A549 (cell line): ENCODE data around the gene DST. TPM values are rescaled to one million over a fixed set of nuclear protein-coding genes. Genes with fewer than 3 reads are reported as not detected.
A peak's percentile ranks its signal among the peaks of the same experiment; 100 is the strongest.

ENCODE experiments used
- ATAC-seq, 2 experiments: fragments of 200-7000 bp in 1 of 2; fragments of >200 bp in 1 of 2; cut with Nextera tagmentation in 1 of 2; cut with Tn5 transposase in 1 of 2; 3 replicates each; pipeline versions ENCODE4 v1.8.0 to v1.9.1; 2018 to 2020; ENCODE audit warnings: mild to moderate bottlenecking in 1 of 2, moderate library complexity in 1 of 2
- CTCF ChIA-PET: fragments of 300-600 bp; sonication (Branson Sonifier 250); formaldehyde crosslinking; extraction: SDS; loops from one replicate; lab custom pipeline; 2021; ENCODE audit warnings: antibody characterized with exemption, inconsistent platforms; lab: Yijun Ruan, JAX
- POLR2A ChIA-PET: fragments of 350-600 bp; formaldehyde crosslinking; extraction: SDS; loops from one replicate; lab custom pipeline; 2021; ENCODE audit warnings: antibody characterized with exemption, inconsistent platforms; lab: Yijun Ruan, JAX
- DNase-seq, 2 experiments: peaks; one replicate each; pipeline versions ENCODE4 v3.0.0 to v3.0.0-alpha.2; 2011 to 2016; ENCODE audit warnings: low read depth in 1 of 2, low spot score in 1 of 2
- FAIRE-seq: peaks from 2 replicates; lab custom pipeline; 2011; peaks lifted over from hg19 to GRCh38; lab: Jason Lieb, UNC
- H3K27ac ChIP-seq, 2 experiments: fragments of >200 bp; sonication (Bioruptor Twin); formaldehyde crosslinking; 3 replicates each; pipeline ENCODE4 v1.5.1; 2016 to 2017
- H3K4me1 ChIP-seq: fragments of >200 bp; sonication (Bioruptor Twin); formaldehyde crosslinking; 3 replicates; pipeline ENCODE4 v1.6.1; 2016
- H3K4me2 ChIP-seq: fragments of >200 bp; sonication (Bioruptor Twin); formaldehyde crosslinking; 3 replicates; pipeline ENCODE4 v1.6.1; 2016
- H3K4me3 ChIP-seq: fragments of >200 bp; sonication (Bioruptor Twin); formaldehyde crosslinking; 3 replicates; pipeline ENCODE4 v1.5.1; 2016
- H3K9me3 ChIP-seq: fragments of >200 bp; sonication (Bioruptor Twin); formaldehyde crosslinking; 3 replicates; pipeline ENCODE4 v1.6.1; 2016
- ATOH8 ChIP-seq: fragments of 250-450 bp; sonication (Bioruptor Pico); IDR thresholded peaks from 2 replicates; pipeline ENCODE4 v1.5.0; 2020; ENCODE audit warnings: low read depth, mild to moderate bottlenecking, moderate library complexity
- BCL3 ChIP-seq: fragments of >200 bp; sonication (Bioruptor Twin); formaldehyde crosslinking; IDR thresholded peaks from 3 replicates; pipeline ENCODE4 v1.6.1; 2016
- CBX2 ChIP-seq: fragments of 200-600 bp; sonication (generic); IDR thresholded peaks from 2 replicates; pipeline ENCODE4 v1.6.1; 2016; ENCODE audit warnings: low read depth, mild to moderate bottlenecking, borderline replicate concordance
- CEBPB ChIP-seq, 2 experiments: fragments of >200 bp in 1 of 2; sonication (Bioruptor Twin) in 1 of 2; formaldehyde crosslinking in 1 of 2; IDR thresholded peaks; 2 replicates each; pipeline ENCODE4 v1.6.1; 2012 to 2016
- CHD2 ChIP-seq: fragments of 150-350 bp; IDR thresholded peaks from 2 replicates; pipeline ENCODE4 v1.6.1; 2014; ENCODE audit warnings: low read length; ENCODE audit not compliant: partially characterized antibody
- CHD4 ChIP-seq: fragments of 200-600 bp; sonication (generic); IDR thresholded peaks from 2 replicates; pipeline ENCODE4 v1.6.1; 2016; ENCODE audit warnings: antibody characterized with exemption, mild to moderate bottlenecking, borderline replicate concordance
- EHF ChIP-seq: fragments of 250-450 bp; sonication (Bioruptor Pico); IDR thresholded peaks from 2 replicates; pipeline ENCODE4 v1.5.0; 2020; ENCODE audit warnings: mild to moderate bottlenecking
- EP300 ChIP-seq, 2 experiments: fragments of >200 bp; sonication (Bioruptor Twin); formaldehyde crosslinking; IDR thresholded peaks; 2 replicates in 1 of 2; 3 replicates in 1 of 2; pipeline ENCODE4 v1.6.1; 2016 to 2017
- FOXS1 ChIP-seq: fragments of 250-450 bp; sonication (Bioruptor Pico); IDR thresholded peaks from 2 replicates; pipeline ENCODE4 v1.5.0; 2020; ENCODE audit warnings: mild to moderate bottlenecking, moderate library complexity
- HEYL ChIP-seq: fragments of 250-450 bp; sonication (Bioruptor Pico); IDR thresholded peaks from 2 replicates; pipeline ENCODE4 v1.8.0; 2021; ENCODE audit warnings: mild to moderate bottlenecking, moderate library complexity
- HOXB5 ChIP-seq: fragments of 250-450 bp; sonication (Bioruptor Pico); IDR thresholded peaks from 2 replicates; pipeline ENCODE4 v1.5.0; 2020; ENCODE audit warnings: mild to moderate bottlenecking, moderate library complexity
- JUNB ChIP-seq: fragments of >200 bp; sonication (Bioruptor Twin); formaldehyde crosslinking; IDR thresholded peaks from 2 replicates; pipeline ENCODE4 v1.6.1; 2016
- MAFK ChIP-seq: fragments of 450-650 bp; IDR thresholded peaks from 2 replicates; pipeline ENCODE4 v1.6.1; 2014; ENCODE audit not compliant: partially characterized antibody
- NFE2L2 ChIP-seq: fragments of 150-350 bp; conservative IDR thresholded peaks from 2 replicates; pipeline ENCODE4 v1.6.1; 2014; ENCODE audit warnings: low read length
- NR3C1 ChIP-seq: fragments of >200 bp; sonication (Bioruptor Twin); formaldehyde crosslinking; IDR thresholded peaks from 3 replicates; pipeline ENCODE4 v1.6.1; 2017
- POLR2A ChIP-seq: IDR thresholded peaks from 2 replicates; pipeline ENCODE4 v1.6.1; 2012; ENCODE audit warnings: mild to moderate bottlenecking, low read length
- RAD21 ChIP-seq, 2 experiments: fragments of >200 bp in 1 of 2; sonication (Bioruptor Twin) in 1 of 2; formaldehyde crosslinking in 1 of 2; IDR thresholded peaks in 1 of 2; conservative IDR thresholded peaks in 1 of 2; 2 replicates in 1 of 2; 3 replicates in 1 of 2; pipeline ENCODE4 v1.6.1; 2012 to 2018; ENCODE audit warnings: inconsistent platforms in 1 of 2
- RARB ChIP-seq: fragments of 250-450 bp; sonication (Bioruptor Pico); IDR thresholded peaks from 2 replicates; pipeline ENCODE4 v1.8.0; 2021; ENCODE audit warnings: mild to moderate bottlenecking, moderate library complexity
- RFX5 ChIP-seq: fragments of 450-650 bp; IDR thresholded peaks from 2 replicates; pipeline ENCODE4 v1.7.1; 2014; ENCODE audit warnings: antibody characterized with exemption, mild to moderate bottlenecking, moderate library complexity
- SMC3 ChIP-seq: fragments of >200 bp; sonication (Bioruptor Twin); formaldehyde crosslinking; IDR thresholded peaks from 3 replicates; pipeline ENCODE4 v1.6.1; 2018; ENCODE audit warnings: inconsistent platforms
- SREBF2 ChIP-seq: fragments of 450-650 bp; IDR thresholded peaks from 2 replicates; pipeline ENCODE4 v1.6.1; 2014; ENCODE audit warnings: mild to moderate bottlenecking, moderate library complexity
- TP53 ChIP-seq: fragments of 250-450 bp; sonication (Bioruptor Pico); IDR thresholded peaks from 2 replicates; pipeline ENCODE4 v1.5.0; 2021; ENCODE audit warnings: mild to moderate bottlenecking, moderate library complexity
- WGBS: methylation state at CpG from one replicate; pipeline ENCODE4 v1.1.6; 2017; ENCODE audit errors: missing lambda C conversion rate; 5-methylcytosine and 5-hydroxymethylcytosine counted together
- polyA plus RNA-seq, 4 experiments: library from polyadenylated mRNA; depleted of rRNA in 3 of 4; stranded (reverse); fragments of >200 nt; fragmentation: RNase III in 1 of 4; extraction: RNeasy Plus Mini Kit Qiagen cat#74134 plus additional on column Dnase treatment in 1 of 4; gene quantifications; 2 replicates in 3 of 4; 3 replicates in 1 of 4; pipeline ENCODE4 v1.2.3, GENCODE V29; 2011 to 2017
- TF ChIP-seq, protein P1 (sequence below): IDR thresholded peaks from 2 replicates; pipeline ENCODE4 v1.6.1; 2012
- TF ChIP-seq, protein P2 (sequence below): fragments of 250-450 bp; sonication (Bioruptor Pico); IDR thresholded peaks from 2 replicates; pipeline ENCODE4 v1.5.0; 2021; ENCODE audit warnings: mild to moderate bottlenecking, moderate library complexity, borderline replicate concordance

The DST gene
- polyA plus RNA-seq, 2 of the 4 experiments (the other 2 are of a cell fraction) = 32.4 to 99.0 TPM

GRCh38 chr6:56513631-56514030 is 129.1 kb downstream of the DST start:
- H3K9me3 ChIP-seq = no peaks in the 10 kb centered on the region
- H3K4me1 ChIP-seq = peaks cover 15% of the 10 kb centered on the region
- no peak overlapping the region for H3K27ac ChIP-seq
- POLR2A ChIA-PET = no interaction called here
- ATAC-seq = no peak
- DNase-seq = no peak
- TF ChIP-seq CHD4 = no peak
- TF ChIP-seq MAFK = no peak
- TF ChIP-seq SREBF2 = no peak
- no peak for TF ChIP-seq RFX5
- TF ChIP-seq, protein P1, sequence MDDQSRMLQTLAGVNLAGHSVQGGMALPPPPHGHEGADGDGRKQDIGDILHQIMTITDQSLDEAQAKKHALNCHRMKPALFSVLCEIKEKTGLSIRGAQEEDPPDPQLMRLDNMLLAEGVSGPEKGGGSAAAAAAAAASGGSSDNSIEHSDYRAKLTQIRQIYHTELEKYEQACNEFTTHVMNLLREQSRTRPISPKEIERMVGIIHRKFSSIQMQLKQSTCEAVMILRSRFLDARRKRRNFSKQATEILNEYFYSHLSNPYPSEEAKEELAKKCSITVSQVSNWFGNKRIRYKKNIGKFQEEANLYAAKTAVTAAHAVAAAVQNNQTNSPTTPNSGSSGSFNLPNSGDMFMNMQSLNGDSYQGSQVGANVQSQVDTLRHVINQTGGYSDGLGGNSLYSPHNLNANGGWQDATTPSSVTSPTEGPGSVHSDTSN = no peak
- TF ChIP-seq, protein P2, sequence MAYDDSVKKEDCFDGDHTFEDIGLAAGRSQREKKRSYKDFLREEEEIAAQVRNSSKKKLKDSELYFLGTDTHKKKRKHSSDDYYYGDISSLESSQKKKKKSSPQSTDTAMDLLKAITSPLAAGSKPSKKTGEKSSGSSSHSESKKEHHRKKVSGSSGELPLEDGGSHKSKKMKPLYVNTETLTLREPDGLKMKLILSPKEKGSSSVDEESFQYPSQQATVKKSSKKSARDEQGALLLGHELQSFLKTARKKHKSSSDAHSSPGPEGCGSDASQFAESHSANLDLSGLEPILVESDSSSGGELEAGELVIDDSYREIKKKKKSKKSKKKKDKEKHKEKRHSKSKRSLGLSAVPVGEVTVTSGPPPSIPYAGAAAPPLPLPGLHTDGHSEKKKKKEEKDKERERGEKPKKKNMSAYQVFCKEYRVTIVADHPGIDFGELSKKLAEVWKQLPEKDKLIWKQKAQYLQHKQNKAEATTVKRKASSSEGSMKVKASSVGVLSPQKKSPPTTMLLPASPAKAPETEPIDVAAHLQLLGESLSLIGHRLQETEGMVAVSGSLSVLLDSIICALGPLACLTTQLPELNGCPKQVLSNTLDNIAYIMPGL = no peak
- TF ChIP-seq HOXB5 (CRISPR knock-in tag) = no peak
- no peak for TF ChIP-seq CEBPB (IDR thresholded peaks at IDR 0.05)
- TF ChIP-seq FOXS1 (CRISPR knock-in tag) = no peak
- TF ChIP-seq TP53 (CRISPR knock-in tag) = no peak
- no peak for TF ChIP-seq BCL3
- no peak for TF ChIP-seq EHF (CRISPR knock-in tag)
- TF ChIP-seq NR3C1 = no peak
- H3K4me2 ChIP-seq = no peak overlapping the region
- WGBS = no CpG with 5 or more reads among the region's 1 CpG
- no peak overlapping the region for H3K4me3 ChIP-seq
- CTCF ChIA-PET = interaction anchor here (0.7 kb wide), 1 partner anchor 24 kb away, joined by 3 read pairs; no protein-coding TSS in a partner anchor
- FAIRE-seq = no peak

GRCh38 chr6:56511591-56511990 is 131.1 kb downstream of the DST start:
- Histone ChIP-seq H3K9me3 (no peaks in the 10 kb centered on the region), H3K4me1 (peaks cover 15% of the 10 kb centered on the region), H3K27ac (no peak overlapping the region), H3K4me3 (no peak overlapping the region), H3K4me2 (peak overlapping the region; percentile 33)
- FAIRE-seq (no peak), DNase-seq (no peak), ATAC-seq (no peak)
- ChIA-PET POLR2A (no interaction called here), CTCF (interaction anchor here (1.0 to 1.8 kb wide), 2 partner anchors 83 to 141 kb away, joined by 3 to 4 read pairs; no protein-coding TSS in a partner anchor)
- 100% methylated on average over 2 of the region's 2 CpGs for WGBS
- no peak for TF ChIP-seq CEBPB (IDR thresholded peaks at IDR 0.05)
- no peak for TF ChIP-seq JUNB
- no peak for TF ChIP-seq CBX2
- no peak for TF ChIP-seq NFE2L2
- no peak for TF ChIP-seq HEYL (CRISPR knock-in tag)
- no peak for TF ChIP-seq POLR2A
- TF ChIP-seq CHD2 = no peak
- no peak for TF ChIP-seq SMC3
- no peak for TF ChIP-seq ATOH8
- no peak for TF ChIP-seq RARB (CRISPR knock-in tag)
- no peak for TF ChIP-seq EP300 (IDR thresholded peaks at IDR 0.05)
- no peak for TF ChIP-seq RAD21 (conservative IDR thresholded peaks at IDR 0.05 in 1 of 2, IDR thresholded peaks at IDR 0.05 in 1 of 2)
